ENCODE results near the gene SCGB1D2.
"Not testable (repeated sequence)": the region's sequence is repeated elsewhere in the genome, so short reads cannot be mapped to it uniquely, and the experiment has no call there.

SCGB1D2 gene, protein sequence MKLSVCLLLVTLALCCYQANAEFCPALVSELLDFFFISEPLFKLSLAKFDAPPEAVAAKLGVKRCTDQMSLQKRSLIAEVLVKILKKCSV

DNA sequence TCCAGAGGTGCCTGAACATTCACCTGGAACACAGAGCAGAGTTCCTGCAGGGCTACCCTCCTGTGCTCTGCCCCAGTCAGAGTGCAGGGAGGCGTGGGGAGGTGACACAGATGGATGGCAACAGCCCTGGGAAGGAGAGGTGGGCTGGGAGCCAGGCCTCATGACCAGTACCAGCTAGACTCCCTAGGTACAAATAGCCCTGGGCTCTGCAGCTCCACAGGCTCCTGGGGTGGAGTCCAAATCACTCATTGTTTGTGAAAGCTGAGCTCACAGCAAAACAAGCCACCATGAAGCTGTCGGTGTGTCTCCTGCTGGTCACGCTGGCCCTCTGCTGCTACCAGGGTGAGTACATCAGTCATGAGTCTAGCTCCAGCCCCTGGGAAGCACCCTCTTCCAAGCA is at the start of gene SCGB1D2:
TSS of gene SCGB1D2 (plus strand) at position 219 of the 400 bp plus-strand sequence. CDS start at position 288, 69 bp downstream.
- Mint-ChIP-seq H3K27ac (no peak within 1 kb of the TSS), H3K4me1 (no peaks in the 10 kb centered on the region), H3K36me3 (no peaks in the 10 kb centered on the region), H3K4me3 (no peak within 1 kb of the TSS), H3K9me3 (no peaks in the 10 kb centered on the region)
- DNase-seq (ENCODE audit: low spot score in 2 of 2) (no peak), ATAC-seq (no peak)

DNA sequence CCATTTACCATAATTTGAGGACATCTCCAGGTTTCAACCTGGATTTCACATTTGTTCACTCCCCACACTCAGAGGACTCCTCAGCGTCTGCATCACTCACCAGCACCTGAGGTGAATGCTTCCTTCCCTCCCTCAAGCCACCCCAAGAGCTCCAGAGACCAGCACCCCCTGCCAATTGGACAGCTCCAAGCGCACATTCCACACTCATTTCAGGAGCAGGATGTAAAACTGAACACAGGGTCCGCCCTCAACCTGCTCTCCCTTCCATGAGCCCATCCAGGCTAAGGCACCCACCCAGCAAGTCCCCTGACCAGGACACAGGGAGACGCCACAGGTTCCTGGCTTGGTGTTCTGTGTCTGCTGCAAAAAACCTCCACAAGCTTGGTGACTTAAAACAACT is 48.1 kb upstream of the SCGB1D2 start:
- DNase-seq (ENCODE audit: low spot score in 2 of 2) (no peak), ATAC-seq (no peak)
- H3K4me3 Mint-ChIP-seq: no peak overlapping the region
- H3K4me1 Mint-ChIP-seq: no peaks in the 10 kb centered on the region
- H3K36me3 Mint-ChIP-seq: no peaks in the 10 kb centered on the region
- no peaks in the 10 kb centered on the region for H3K9me3 Mint-ChIP-seq
- no peak overlapping the region for H3K27ac Mint-ChIP-seq

DNA sequence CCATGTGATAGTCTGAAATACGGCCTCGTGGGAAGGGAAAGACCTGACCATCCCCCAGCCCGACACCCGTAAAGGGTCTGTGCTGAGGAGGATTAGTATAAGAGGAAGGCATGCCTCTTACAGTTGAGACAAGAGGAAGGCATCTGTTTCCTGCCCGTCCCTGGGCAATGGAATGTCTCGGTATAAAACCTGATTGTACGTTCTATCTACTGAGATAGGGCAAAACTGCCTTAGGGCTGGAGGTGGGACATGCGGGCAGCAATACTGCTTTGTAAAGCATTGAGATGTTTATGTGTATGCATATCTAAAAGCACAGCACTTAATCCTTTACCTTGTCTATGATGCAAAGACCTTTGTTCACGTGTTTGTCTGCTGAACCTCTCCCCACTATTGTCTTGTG is 47.0 kb upstream of the SCGB1D2 start:
- H3K36me3 Mint-ChIP-seq, H3K4me3 Mint-ChIP-seq, H3K4me1 Mint-ChIP-seq: not testable (repeated sequence)

DNA sequence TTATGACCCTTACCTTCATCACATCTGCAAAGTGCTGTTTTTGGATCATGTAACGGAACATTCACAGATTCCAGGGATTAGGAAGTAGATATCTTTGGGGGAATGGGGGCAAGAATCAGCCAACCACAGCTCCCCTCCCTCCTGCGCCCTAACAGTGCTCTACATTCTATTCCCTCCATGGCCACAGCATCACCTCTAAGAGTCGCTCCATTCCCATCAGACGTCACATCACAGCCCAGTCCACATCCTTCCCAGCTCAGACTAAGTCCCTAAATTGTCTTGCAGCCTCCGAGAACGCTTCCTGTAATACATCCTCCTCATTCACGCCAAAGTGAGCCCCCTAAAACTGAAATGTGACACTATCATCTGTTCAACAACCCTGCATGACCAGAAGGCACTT is 46.1 kb upstream of the SCGB1D2 start:
- ATAC-seq: no peak
- no peaks in the 10 kb centered on the region for H3K36me3 Mint-ChIP-seq
- no peaks in the 10 kb centered on the region for H3K4me1 Mint-ChIP-seq
- no peak for DNase-seq (ENCODE audit: low spot score in 2 of 2)
- H3K4me3 Mint-ChIP-seq: no peak overlapping the region
- H3K9me3 Mint-ChIP-seq: no peaks in the 10 kb centered on the region
- H3K27ac Mint-ChIP-seq: no peak overlapping the region

More for the DNA sequence above, 47.0 kb upstream of the SCGB1D2 start:
- not testable (repeated sequence) for DNase-seq (ENCODE audit: low spot score in 2 of 2); H3K27ac Mint-ChIP-seq; ATAC-seq; H3K9me3 Mint-ChIP-seq

DNA sequence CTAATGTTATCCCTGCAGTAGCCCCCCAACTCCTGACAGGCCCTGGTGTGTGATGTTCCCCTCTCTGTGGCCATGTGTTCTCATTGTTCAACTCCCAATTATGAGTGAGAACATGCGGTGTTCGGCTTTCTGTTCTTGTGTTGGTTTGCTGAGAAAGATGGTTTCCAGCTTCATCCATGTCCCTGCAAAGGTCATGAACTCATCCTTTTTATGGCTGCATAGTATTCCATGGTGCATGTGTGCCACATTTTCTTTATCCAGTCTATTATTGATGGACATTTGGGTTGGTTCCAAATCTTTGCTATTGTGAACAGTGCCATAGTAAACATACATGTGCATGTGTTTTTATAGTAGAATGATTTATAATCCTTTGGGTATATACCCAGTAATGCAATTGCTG is 44.6 kb upstream of the SCGB1D2 start:
- H3K4me1 Mint-ChIP-seq; H3K9me3 Mint-ChIP-seq; H3K27ac Mint-ChIP-seq; DNase-seq (ENCODE audit: low spot score in 2 of 2); H3K36me3 Mint-ChIP-seq; H3K4me3 Mint-ChIP-seq; ATAC-seq: not testable (repeated sequence)

DNA sequence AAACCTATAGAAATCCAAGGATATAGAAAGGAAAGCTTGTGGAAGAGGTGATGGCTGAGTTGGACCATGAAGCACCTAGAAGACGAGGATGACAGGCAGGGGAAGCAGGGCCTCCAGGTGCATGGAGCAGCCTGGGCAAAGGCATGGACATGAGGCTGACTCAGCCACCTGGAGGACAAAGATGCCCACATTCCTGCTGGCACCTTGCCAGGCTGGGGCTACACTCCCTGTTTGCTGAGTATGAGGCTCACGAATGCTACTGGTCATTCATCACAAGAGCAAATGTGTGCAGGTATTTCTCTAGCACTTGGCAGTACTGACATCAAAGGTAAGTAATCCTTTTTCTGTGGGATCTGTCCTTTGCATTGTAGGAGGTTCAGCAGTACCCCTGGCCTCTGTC is 40.7 kb upstream of the SCGB1D2 start:
- ATAC-seq (no peak), DNase-seq (ENCODE audit: low spot score in 2 of 2) (no peak)
- Mint-ChIP-seq H3K4me3 (no peak overlapping the region), H3K27ac (no peak overlapping the region), H3K9me3 (no peaks in the 10 kb centered on the region), H3K4me1 (no peaks in the 10 kb centered on the region), H3K36me3 (no peaks in the 10 kb centered on the region)

DNA sequence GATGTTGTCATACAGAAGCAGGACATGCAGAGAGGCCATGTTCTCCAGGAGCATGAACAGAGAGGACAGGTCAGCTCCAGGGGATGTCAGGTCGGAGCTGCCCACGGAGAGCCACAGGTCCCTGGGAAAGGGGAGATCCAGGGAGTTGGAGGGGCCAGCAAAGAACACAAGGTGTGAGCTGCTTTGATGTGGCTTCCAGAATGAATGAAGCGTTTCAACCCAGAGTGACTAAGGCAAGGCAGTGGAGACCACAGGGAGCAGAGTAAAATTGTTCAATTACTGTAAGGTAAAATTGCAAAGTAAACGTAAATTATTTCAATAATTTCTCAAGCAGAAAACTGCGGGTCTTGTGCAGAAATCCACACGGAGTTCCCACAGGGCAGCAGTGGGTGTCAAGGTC is 39.1 kb upstream of the SCGB1D2 start:
- H3K27ac Mint-ChIP-seq: no peak overlapping the region
- H3K4me3 Mint-ChIP-seq: no peak overlapping the region
- H3K4me1 Mint-ChIP-seq: no peaks in the 10 kb centered on the region
- no peak for DNase-seq (ENCODE audit: low spot score in 2 of 2)
- no peaks in the 10 kb centered on the region for H3K36me3 Mint-ChIP-seq
- ATAC-seq: no peak
- H3K9me3 Mint-ChIP-seq: no peaks in the 10 kb centered on the region

DNA sequence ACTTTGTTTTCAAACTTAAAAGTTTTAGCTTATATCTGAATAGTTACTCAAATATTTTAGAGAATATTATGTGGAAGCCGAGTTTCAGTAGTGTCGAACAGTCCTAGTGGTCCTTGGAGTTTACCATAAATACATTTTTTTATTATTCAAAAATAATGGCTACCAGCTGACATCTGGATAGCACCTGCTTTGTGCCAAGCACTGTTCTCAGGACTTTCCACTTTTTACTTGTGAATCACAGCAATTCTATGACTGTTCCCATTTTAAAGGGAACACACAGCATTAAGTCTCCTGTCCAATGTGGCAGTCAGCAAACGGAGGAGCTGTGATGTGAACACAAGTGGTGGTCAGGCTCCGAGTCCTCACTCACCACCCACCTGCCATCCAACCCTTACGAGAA is 37.6 kb upstream of the SCGB1D2 start:
- no peak for ATAC-seq
- H3K27ac Mint-ChIP-seq: no peak overlapping the region
- no peaks in the 10 kb centered on the region for H3K9me3 Mint-ChIP-seq
- H3K4me1 Mint-ChIP-seq: no peaks in the 10 kb centered on the region
- no peaks in the 10 kb centered on the region for H3K36me3 Mint-ChIP-seq
- no peak for DNase-seq (ENCODE audit: low spot score in 2 of 2)
- H3K4me3 Mint-ChIP-seq: no peak overlapping the region

DNA sequence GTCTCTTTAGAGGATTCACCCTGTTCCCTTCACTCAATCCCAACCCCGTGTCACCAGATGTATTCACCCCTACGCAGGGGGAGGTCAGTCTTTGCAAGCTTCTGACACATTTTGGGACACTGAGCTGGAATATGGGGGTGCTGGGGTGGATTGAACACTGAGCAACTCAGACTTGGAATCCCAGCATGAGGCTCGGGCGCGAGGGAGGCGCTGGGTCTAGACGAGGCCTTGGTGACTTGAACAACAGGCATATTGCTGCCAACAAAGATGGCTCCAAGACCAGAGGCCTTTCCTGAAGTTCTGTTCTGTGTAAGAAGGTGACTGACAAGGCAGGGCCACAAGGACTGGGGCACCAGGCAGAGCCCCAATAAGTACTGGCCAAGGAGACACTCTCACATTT is 36.6 kb upstream of the SCGB1D2 start:
- no peak overlapping the region for H3K4me3 Mint-ChIP-seq
- H3K27ac Mint-ChIP-seq: no peak overlapping the region
- H3K4me1 Mint-ChIP-seq: no peaks in the 10 kb centered on the region
- ATAC-seq: no peak
- H3K9me3 Mint-ChIP-seq: no peaks in the 10 kb centered on the region
- H3K36me3 Mint-ChIP-seq: no peaks in the 10 kb centered on the region
- no peak for DNase-seq (ENCODE audit: low spot score in 2 of 2)

DNA sequence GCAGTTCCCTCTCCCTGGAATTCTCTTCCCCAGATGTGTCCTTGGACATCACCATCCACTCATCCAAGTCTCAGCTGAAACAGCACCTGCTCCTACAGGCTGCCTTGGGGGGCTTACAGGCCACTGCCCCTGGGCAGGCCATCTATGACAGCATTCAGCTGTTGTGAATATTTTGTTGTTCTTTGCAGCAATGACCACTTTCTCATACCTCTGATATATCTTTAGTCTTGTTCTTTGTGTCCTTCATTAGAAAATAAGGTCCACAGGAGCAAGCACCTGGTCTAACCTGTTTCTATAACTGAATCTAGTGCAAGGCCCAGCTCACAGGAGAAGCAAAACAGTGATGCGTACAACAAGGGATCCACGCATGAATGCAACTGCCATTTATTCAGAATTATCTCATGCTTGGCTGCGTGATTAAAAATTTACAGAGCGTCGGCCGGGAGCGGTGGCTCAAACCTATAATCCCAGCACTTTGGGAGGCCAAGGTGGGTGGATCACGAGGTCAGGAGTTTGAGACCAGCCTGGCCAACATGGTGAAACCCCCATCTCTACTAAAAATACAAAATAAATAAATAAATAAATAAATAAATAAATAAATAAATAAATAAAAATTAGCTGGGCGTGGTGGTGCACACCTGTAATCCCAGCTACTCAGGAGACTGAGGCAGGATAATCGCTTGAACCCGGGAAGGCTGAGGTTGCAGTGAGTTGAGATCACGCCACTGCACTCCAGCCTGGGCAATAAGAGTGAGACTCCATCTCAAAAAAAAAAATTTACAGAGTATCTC is 35.6 kb upstream of the SCGB1D2 start:
- not testable (repeated sequence) for H3K4me1 Mint-ChIP-seq; DNase-seq (ENCODE audit: low spot score in 2 of 2); H3K9me3 Mint-ChIP-seq; H3K27ac Mint-ChIP-seq; H3K36me3 Mint-ChIP-seq; ATAC-seq; H3K4me3 Mint-ChIP-seq

DNA sequence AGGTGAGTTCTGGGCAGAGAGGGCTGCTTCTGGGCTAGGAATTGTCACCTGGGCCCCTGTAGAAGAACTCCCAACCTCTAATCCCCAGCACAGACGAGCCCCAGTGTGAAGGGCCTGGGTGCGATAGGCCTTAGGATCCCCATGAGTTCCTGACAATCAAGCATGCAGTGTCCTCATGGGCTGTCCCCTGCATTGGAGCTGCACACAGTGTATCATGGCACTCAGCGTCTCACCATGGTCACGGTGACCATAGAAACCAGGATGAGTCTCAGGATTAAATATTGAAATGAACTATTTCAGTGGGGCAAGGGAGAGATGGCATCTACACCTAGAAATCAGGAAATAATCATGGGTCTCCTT is 33.3 kb upstream of the SCGB1D2 start:
- ATAC-seq (no peak), DNase-seq (ENCODE audit: low spot score in 2 of 2) (no peak)
- Mint-ChIP-seq H3K9me3 (no peaks in the 10 kb centered on the region), H3K27ac (no peak overlapping the region), H3K4me1 (no peaks in the 10 kb centered on the region), H3K4me3 (no peak overlapping the region), H3K36me3 (no peaks in the 10 kb centered on the region)

DNA sequence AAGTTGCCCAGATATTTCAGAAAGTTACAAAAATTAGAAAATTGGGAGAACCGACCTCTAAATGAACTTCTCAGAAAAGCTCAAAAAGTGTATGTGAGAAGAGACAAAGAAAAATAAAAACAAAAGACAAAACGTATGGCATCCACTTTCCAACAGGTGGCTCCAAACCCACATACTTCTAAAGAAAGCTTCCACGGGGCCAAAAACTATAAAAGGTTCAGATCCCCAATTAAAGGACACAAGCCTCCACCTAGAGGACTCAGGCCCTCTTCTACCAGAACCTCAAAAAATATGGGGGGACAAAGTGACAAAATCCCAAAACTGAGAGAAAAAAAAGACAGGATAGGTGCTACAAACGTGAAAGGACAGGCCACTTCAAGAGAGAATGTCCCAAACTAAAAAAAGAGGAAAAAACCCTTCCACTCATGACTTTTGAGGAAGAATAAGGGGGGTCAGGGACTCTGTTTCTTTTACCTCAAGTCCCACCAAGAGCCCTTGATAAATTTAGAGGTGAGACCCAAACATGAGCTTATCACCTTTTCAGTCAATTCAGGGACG is 24.8 kb upstream of the SCGB1D2 start:
- DNase-seq (ENCODE audit: low spot score in 2 of 2) (no peak), ATAC-seq (no peak)
- no peaks in the 10 kb centered on the region for H3K4me1 Mint-ChIP-seq

DNA sequence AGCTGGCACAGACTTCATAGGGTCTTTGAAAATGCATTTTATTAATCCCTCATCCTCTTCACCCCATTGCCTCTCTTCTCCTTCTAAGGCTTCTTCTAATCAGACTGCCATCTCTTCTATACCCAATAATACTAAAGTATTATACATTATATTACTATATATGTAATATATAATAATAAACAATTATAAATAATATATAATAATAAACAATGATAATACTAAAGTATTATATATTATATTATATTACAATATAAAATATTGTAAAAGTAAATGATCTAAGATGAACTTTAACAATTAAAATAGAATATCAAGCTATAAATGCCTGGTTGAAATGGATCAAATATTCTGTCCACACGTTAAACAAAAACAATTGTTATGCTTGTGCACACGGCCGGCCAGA is 20.5 kb upstream of the SCGB1D2 start:
- DNase-seq (ENCODE audit: low spot score in 2 of 2) (no peak), ATAC-seq (no peak)
- Mint-ChIP-seq H3K27ac (no peak overlapping the region), H3K9me3 (peaks cover 23% of the 10 kb centered on the region), H3K4me3 (no peak overlapping the region), H3K4me1 (no peaks in the 10 kb centered on the region), H3K36me3 (no peaks in the 10 kb centered on the region)

More for the DNA sequence above, 24.8 kb upstream of the SCGB1D2 start:
- Mint-ChIP-seq H3K4me3 (no peak overlapping the region), H3K27ac (no peak overlapping the region), H3K9me3 (peaks cover 7% of the 10 kb centered on the region), H3K36me3 (no peaks in the 10 kb centered on the region)

DNA sequence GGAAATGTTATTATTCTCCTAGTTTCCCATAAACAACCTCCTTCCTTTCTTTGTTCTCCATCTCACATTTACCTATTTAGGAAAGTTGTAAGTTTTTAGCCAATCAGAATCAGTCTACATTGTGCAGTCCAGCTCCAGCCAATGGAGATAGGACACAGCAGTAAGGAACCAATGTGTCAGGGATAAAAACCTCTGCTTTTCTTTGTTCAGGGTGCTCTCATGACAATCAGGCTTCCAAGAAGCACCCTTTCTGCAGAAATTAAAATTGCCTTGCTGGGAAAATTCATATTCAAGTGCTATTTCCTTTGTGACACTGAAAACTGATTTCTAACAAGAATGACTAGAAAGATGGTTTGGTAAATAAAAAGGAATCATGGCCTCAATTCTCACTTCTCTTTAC is 18.9 kb upstream of the SCGB1D2 start:
- Mint-ChIP-seq H3K27ac (no peak overlapping the region), H3K36me3 (no peaks in the 10 kb centered on the region), H3K4me3 (no peak overlapping the region), H3K9me3 (peaks cover 23% of the 10 kb centered on the region), H3K4me1 (no peaks in the 10 kb centered on the region)
- no peak for ATAC-seq
- DNase-seq (ENCODE audit: low spot score in 2 of 2): no peak

DNA sequence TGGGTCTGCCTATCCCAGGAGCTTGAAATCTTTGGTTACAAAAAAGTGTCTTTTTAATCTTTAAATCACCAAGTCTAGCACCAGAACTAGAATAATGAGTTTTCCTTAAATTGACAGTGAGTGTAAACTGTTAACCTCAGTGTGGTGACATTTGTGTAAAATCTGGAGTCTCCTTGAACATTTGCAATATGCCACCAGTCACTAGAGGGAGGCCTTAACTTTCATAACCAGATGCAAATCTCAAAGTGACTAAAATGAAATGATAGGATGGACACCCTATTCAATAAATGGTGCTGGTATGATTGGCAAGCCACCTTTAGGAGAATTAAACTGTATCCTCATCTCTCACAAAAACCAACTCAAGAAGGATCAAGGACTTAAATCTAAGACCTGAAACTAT is 8.3 kb upstream of the SCGB1D2 start:
- Mint-ChIP-seq H3K36me3 (no peaks in the 10 kb centered on the region), H3K9me3 (no peaks in the 10 kb centered on the region), H3K4me1 (no peaks in the 10 kb centered on the region), H3K4me3 (no peak overlapping the region), H3K27ac (no peak overlapping the region)
- ATAC-seq (no peak), DNase-seq (ENCODE audit: low spot score in 2 of 2) (no peak)

DNA sequence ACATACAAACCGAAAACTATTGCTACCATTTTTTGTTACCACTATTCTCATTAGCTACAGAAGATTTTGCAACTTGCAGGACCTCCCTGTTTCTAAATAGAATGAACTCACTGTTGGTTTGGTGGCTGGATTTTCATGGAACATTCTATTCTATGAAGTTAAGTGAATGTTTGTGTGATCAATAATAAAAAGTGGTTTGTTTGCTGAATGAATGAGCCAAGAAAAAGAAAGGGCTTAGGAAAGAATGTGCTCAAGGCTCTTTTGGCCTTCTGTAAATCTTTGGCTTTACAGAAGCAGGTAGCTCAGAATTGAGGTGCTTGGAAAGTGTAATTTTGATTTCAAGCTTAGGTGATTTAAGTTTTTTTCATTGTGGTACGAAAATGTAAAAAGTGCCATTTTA is 5.9 kb upstream of the SCGB1D2 start:
- Mint-ChIP-seq H3K36me3 (no peaks in the 10 kb centered on the region), H3K4me3 (no peak overlapping the region), H3K9me3 (no peaks in the 10 kb centered on the region), H3K4me1 (no peaks in the 10 kb centered on the region), H3K27ac (no peak overlapping the region)
- DNase-seq (ENCODE audit: low spot score in 2 of 2) (no peak), ATAC-seq (no peak)

Data from stimulated activated effector memory CD8-positive, alpha-beta T cell treated with anti-CD3 and anti-CD28 coated beads, Interleukin-12 subunit alpha, Interleukin-12 subunit beta, amount 100 ng/mL, for 72 hours (primary cell).